PC-3 (cell line): ENCODE measurements around the gene SH3PXD2A.

Experiments used
- EZH2 ChIP-seq: fragments of 300-600 bp; sonication (generic); IDR thresholded peaks from one replicate; pipeline ENCODE4 v1.6.1; 2017; ENCODE audit warnings: antibody characterized with exemption, mild to moderate bottlenecking, low read length; ENCODE audit not compliant: unreplicated experiment
- EZH2phosphoT487 ChIP-seq: fragments of 300-600 bp; sonication (generic); IDR thresholded peaks from 2 replicates; pipeline ENCODE4 v1.6.1; 2018; ENCODE audit warnings: mild to moderate bottlenecking, antibody characterized with exemption, low read length, borderline replicate concordance
- TF ChIP-seq, protein P1 (sequence below): fragments of 300-600 bp; sonication (generic); conservative IDR thresholded peaks from 2 replicates; pipeline ENCODE4 v1.5.1; 2017; ENCODE audit warnings: antibody characterized with exemption, low read depth, mild to moderate bottlenecking, low read length

DNA sequence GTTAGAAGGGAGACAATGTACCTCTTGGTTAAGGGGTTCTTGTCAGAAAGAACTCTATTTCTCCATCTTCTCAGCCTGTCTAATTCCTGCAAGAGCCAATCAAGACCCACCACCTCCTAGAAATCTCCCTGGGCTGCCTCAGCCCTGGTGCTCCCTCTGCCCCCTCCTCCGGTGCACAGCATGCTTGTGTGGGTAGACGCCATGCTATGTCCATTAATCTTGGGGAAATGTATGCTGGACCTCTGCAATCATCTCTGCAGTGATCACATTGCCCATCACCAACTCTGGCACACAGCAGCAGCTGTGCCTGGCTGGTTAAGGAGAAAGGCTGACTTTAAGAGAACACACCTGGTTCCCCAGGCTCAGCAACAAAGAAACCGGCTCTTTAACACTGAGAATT, 37.3 kb downstream of the SH3PXD2A start:
- TF ChIP-seq, protein P1, sequence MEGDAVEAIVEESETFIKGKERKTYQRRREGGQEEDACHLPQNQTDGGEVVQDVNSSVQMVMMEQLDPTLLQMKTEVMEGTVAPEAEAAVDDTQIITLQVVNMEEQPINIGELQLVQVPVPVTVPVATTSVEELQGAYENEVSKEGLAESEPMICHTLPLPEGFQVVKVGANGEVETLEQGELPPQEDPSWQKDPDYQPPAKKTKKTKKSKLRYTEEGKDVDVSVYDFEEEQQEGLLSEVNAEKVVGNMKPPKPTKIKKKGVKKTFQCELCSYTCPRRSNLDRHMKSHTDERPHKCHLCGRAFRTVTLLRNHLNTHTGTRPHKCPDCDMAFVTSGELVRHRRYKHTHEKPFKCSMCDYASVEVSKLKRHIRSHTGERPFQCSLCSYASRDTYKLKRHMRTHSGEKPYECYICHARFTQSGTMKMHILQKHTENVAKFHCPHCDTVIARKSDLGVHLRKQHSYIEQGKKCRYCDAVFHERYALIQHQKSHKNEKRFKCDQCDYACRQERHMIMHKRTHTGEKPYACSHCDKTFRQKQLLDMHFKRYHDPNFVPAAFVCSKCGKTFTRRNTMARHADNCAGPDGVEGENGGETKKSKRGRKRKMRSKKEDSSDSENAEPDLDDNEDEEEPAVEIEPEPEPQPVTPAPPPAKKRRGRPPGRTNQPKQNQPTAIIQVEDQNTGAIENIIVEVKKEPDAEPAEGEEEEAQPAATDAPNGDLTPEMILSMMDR, result no peak
- TF ChIP-seq EZH2, result no peak
- TF ChIP-seq EZH2phosphoT487, result no peak
